Body of pancreas (tissue), 4 donors: ENCODE data around the gene CREB3L1. TPM values are rescaled to one million over a fixed set of nuclear protein-coding genes. Genes with fewer than 3 reads are reported as not detected.

ENCODE experiments used
- ATAC-seq: fragments of 150-250 bp; one replicate; pipeline ENCODE4 v1.9.1; 2016
- DNase-seq, 4 donors: peaks; one replicate each; pipeline ENCODE4 v3.0.0-alpha.2; 2019
- H3K27ac ChIP-seq, 4 donors: fragments of 200-600 bp; sonication (generic); 1 replicate in 3 of 4; 2 replicates in 1 of 4; pipeline versions ENCODE4 v1.5.1 to v1.6.1; 2016 to 2019; ENCODE audit warnings: mild to moderate bottlenecking in 1 of 4, mixed read lengths in 1 of 4, moderate library complexity in 1 of 4
- H3K27me3 ChIP-seq, 2 donors: fragments of 200-600 bp; sonication (generic); one replicate each; pipeline ENCODE4 v1.6.0; 2016; ENCODE audit warnings: mild to moderate bottlenecking in 1 of 2
- H3K36me3 ChIP-seq, 2 donors: fragments of 200-600 bp; sonication (generic); replicated peaks in 1 of 2; 2 replicates each; pipeline ENCODE4 v1.5.1; 2016; ENCODE audit warnings: low read depth in 2 of 2; ENCODE audit not compliant: insufficient read depth in 1 of 2
- H3K4me1 ChIP-seq: fragments of 200-600 bp; sonication (generic); one replicate; pipeline ENCODE4 v1.6.0; 2016
- H3K4me3 ChIP-seq, 2 donors: fragments of 200-600 bp; sonication (generic); 1 replicate in 1 of 2; 2 replicates in 1 of 2; pipeline ENCODE4 v1.5.1; 2016 to 2019
- H3K9me3 ChIP-seq, 3 donors: fragments of 200-600 bp; sonication (generic); 1 replicate in 2 of 3; 2 replicates in 1 of 3; pipeline ENCODE4 v1.5.1; 2016
- CTCF ChIP-seq, 7 experiments: fragments of 450-650 bp in 4 of 7; fragments of 200-600 bp in 3 of 7; sonication (generic) in 3 of 7; IDR thresholded peaks; one replicate each; pipeline ENCODE4 v1.5.1; 2016 to 2019; ENCODE audit warnings: antibody characterized with exemption in 7 of 7
- POLR2A ChIP-seq, 3 donors: fragments of 450-650 bp; IDR thresholded peaks; one replicate each; pipeline ENCODE4 v1.6.1; 2016; ENCODE audit warnings: antibody characterized with exemption in 3 of 3, mild to moderate bottlenecking in 2 of 3
- WGBS, 2 donors: methylation state at CpG; one replicate each; pipeline ENCODE4 v1.1.5; 2017; 5-methylcytosine and 5-hydroxymethylcytosine counted together
- intact Hi-C: fragments of 100-400 bp; cut with DNase I; formaldehyde crosslinking; loops from one replicate; pipeline ENCODE4 v1.15.1; 2023
- total RNA-seq, 2 donors: library from RNA; depleted of rRNA; stranded (reverse); fragments of >200 nt; gene quantifications; one replicate each; pipeline ENCODE4 v1.1.0, GENCODE V29; 2016

CREB3L1 gene
- total RNA-seq, 2 donors from 2014 or later, result 20.8 to 22.7 TPM

- TF ChIP-seq POLR2A (IDR thresholded peaks at IDR 0.05) (no peak), CTCF (IDR thresholded peaks at IDR 0.05) (no peak)
- intact Hi-C loops, result no loop called here
- Histone ChIP-seq H3K27me3 (no peaks in the 10 kb centered on the region), H3K27ac (peak overlapping the region in 1 of 4 donors; percentile 76), H3K9me3 (no peaks in the 10 kb centered on the region), H3K4me1 (peaks cover 32% of the 10 kb centered on the region), H3K36me3 (no peaks in the 10 kb centered on the region), H3K4me3 (no peak overlapping the region)
- 77 to 85% methylated on average over 5 of the region's 5 CpGs for WGBS, 2 donors
- DNase-seq, result no peak
- no peak for ATAC-seq
Observed at GRCh38 chr11:46236918-46237247, 40.6 kb upstream of the CREB3L1 start.

- ATAC-seq (peak; percentile 18), DNase-seq (peak in 3 of 4 donors; percentile 32 to 66 (median 32))
- no peaks in the 10 kb centered on the region for H3K27me3 ChIP-seq
- peak overlapping the region in 3 of 4 donors; percentile 25 to 76 (median 63) for H3K27ac ChIP-seq
- H3K9me3 ChIP-seq, result no peaks in the 10 kb centered on the region
- H3K4me1 ChIP-seq, result peaks cover 34% of the 10 kb centered on the region
- no peaks in the 10 kb centered on the region for H3K36me3 ChIP-seq
- TF ChIP-seq POLR2A (IDR thresholded peaks at IDR 0.05), result no peak
- TF ChIP-seq CTCF (IDR thresholded peaks at IDR 0.05), result no peak
- WGBS, 2 donors, result 16 to 48% methylated on average over 28 to 59 of the region's 59 CpGs
- H3K4me3 ChIP-seq, result no peak overlapping the region
- intact Hi-C loops, result no loop called here
Observed at GRCh38 chr11:46237248-46238077, 40.0 kb upstream of the CREB3L1 start.

GRCh38 chr11:46238078-46238966 is 39.1 kb upstream of the CREB3L1 start:
- Histone ChIP-seq H3K27me3 (no peaks in the 10 kb centered on the region), H3K4me1 (peaks cover 41% of the 10 kb centered on the region), H3K36me3 (no peaks in the 10 kb centered on the region), H3K4me3 (no peak overlapping the region), H3K9me3 (no peaks in the 10 kb centered on the region), H3K27ac (peak overlapping the region in 3 of 4 donors; percentile 25 to 76 (median 63))
- intact Hi-C loops, result no loop called here
- peak in 2 of 7 experiments; percentile 15 to 32 for TF ChIP-seq CTCF (IDR thresholded peaks at IDR 0.05)
- TF ChIP-seq POLR2A (IDR thresholded peaks at IDR 0.05), result no peak
- peak; percentile 55 to 72 (median 64) for DNase-seq
- ATAC-seq, result peak; percentile 51
- 1 to 3% methylated on average over 21 to 70 of the region's 70 CpGs for WGBS, 2 donors

- TF ChIP-seq POLR2A (IDR thresholded peaks at IDR 0.05) (no peak), CTCF (IDR thresholded peaks at IDR 0.05) (peak; percentile 93 to 99 (median 97))
- Histone ChIP-seq H3K27me3 (no peaks in the 10 kb centered on the region), H3K9me3 (no peaks in the 10 kb centered on the region), H3K4me3 (no peak overlapping the region), H3K4me1 (peaks cover 45% of the 10 kb centered on the region), H3K27ac (peak overlapping the region in 3 of 4 donors; percentile 25 to 76 (median 63)), H3K36me3 (no peaks in the 10 kb centered on the region)
- ATAC-seq (peak; percentile 75), DNase-seq (peak; percentile 82 to 86 (median 84))
- intact Hi-C loops, result no loop called here
- WGBS, 2 donors, result 12 to 61% methylated on average over 8 to 46 of the region's 46 CpGs
Observed at GRCh38 chr11:46238967-46239800, 38.3 kb upstream of the CREB3L1 start.
